IMR-90 (cell line): ENCODE measurements around the gene LINS1. TPM values are rescaled to one million over a fixed set of nuclear protein-coding genes. Genes with fewer than 3 reads are reported as not detected.

ENCODE experiments used
- ATAC-seq: fragments of 200-7000 bp; cut with Tn5 transposase; 2 replicates; pipeline ENCODE4 v1.9.1; 2020; ENCODE audit warnings: low read depth, mild to moderate bottlenecking, moderate library complexity
- BruUV-seq: library from RNA; stranded (reverse); fragments of 400-500 nt; replicated peaks from 2 replicates; lab custom pipeline; 2021; lab: Mats Ljungman, UMichigan
- CTCF ChIA-PET: fragments of 300-600 bp; formaldehyde crosslinking; extraction: SDS; loops from one replicate; lab custom pipeline; 2021; ENCODE audit warnings: antibody characterized with exemption; lab: Yijun Ruan, JAX
- POLR2A ChIA-PET: fragments of 300-600 bp; sonication (Branson Sonifier 250); formaldehyde crosslinking; loops from one replicate; lab custom pipeline; 2022; ENCODE audit warnings: antibody characterized with exemption; ENCODE audit not compliant: unreplicated experiment; lab: Charles Lee
- DNase-seq: peaks from one replicate; pipeline ENCODE4 v3.0.0; 2013
- H2AFZ ChIP-seq: replicated peaks from 2 replicates; pipeline ENCODE3; 2013; ENCODE audit warnings: low read length, mild to moderate bottlenecking; ENCODE audit not compliant: poor library complexity
- H2AK5ac ChIP-seq: 2 replicates; pipeline ENCODE4 v1.6.1; 2013; ENCODE audit warnings: low read depth, low read length, inconsistent platforms
- H2AK9ac ChIP-seq: replicated peaks from 2 replicates; pipeline ENCODE3; 2013; ENCODE audit warnings: mild to moderate bottlenecking, low read depth, low read length, moderate library complexity; ENCODE audit not compliant: poor library complexity
- H2BK120ac ChIP-seq: 2 replicates; pipeline ENCODE4 v1.6.1; 2013; ENCODE audit warnings: low read depth, low read length, inconsistent platforms
- H2BK15ac ChIP-seq: 3 replicates; pipeline ENCODE4 v1.6.1; 2013; ENCODE audit warnings: low read depth, low read length, inconsistent platforms
- H2BK20ac ChIP-seq: 2 replicates; pipeline ENCODE4 v1.6.1; 2013; ENCODE audit warnings: low read depth, mild to moderate bottlenecking, inconsistent platforms, low read length, moderate library complexity
- H2BK5ac ChIP-seq: 2 replicates; pipeline ENCODE4 v1.6.1; 2013; ENCODE audit warnings: mild to moderate bottlenecking, low read depth, low read length, inconsistent platforms; ENCODE audit not compliant: poor library complexity, severe bottlenecking
- H3K14ac ChIP-seq: replicated peaks from 2 replicates; pipeline ENCODE4 v1.6.1; 2013; ENCODE audit warnings: low read depth, low read length, inconsistent platforms
- H3K18ac ChIP-seq: 2 replicates; pipeline ENCODE4 v1.6.1; 2013; ENCODE audit warnings: low read depth, low read length, control low read depth
- H3K23ac ChIP-seq: 2 replicates; pipeline ENCODE4 v1.6.1; 2013; ENCODE audit warnings: low read depth, low read length, inconsistent platforms
- H3K27ac ChIP-seq: 2 replicates; pipeline ENCODE4 v1.5.1; 2013; ENCODE audit warnings: mild to moderate bottlenecking, control low read depth, low read length; ENCODE audit not compliant: insufficient read depth
- H3K27me3 ChIP-seq: 2 replicates; pipeline ENCODE4 v1.6.1; 2013; ENCODE audit warnings: low read length; ENCODE audit not compliant: control insufficient read depth, insufficient read depth
- H3K36me3 ChIP-seq: 2 replicates; pipeline ENCODE4 v1.6.1; 2013; ENCODE audit warnings: low read length, mixed read lengths; ENCODE audit not compliant: control insufficient read depth, insufficient read depth
- H3K4ac ChIP-seq: 2 replicates; pipeline ENCODE4 v1.6.1; 2013; ENCODE audit warnings: low read depth, low read length, inconsistent platforms
- H3K4me1 ChIP-seq: 2 replicates; pipeline ENCODE4 v1.6.1; 2013; ENCODE audit warnings: low read length, mixed read lengths; ENCODE audit not compliant: control insufficient read depth, insufficient read depth
- H3K4me2 ChIP-seq: 2 replicates; pipeline ENCODE4 v1.6.1; 2013; ENCODE audit warnings: low read depth, mild to moderate bottlenecking, control low read depth, low read length, moderate library complexity
- H3K4me3 ChIP-seq: 2 replicates; pipeline ENCODE4 v1.5.1; 2013; ENCODE audit warnings: low read depth, mild to moderate bottlenecking, control low read depth, low read length, moderate library complexity; ENCODE audit not compliant: insufficient read depth
- H3K56ac ChIP-seq: 2 replicates; pipeline ENCODE4 v1.6.1; 2013; ENCODE audit warnings: low read length, inconsistent platforms; ENCODE audit not compliant: insufficient read depth; ENCODE audit errors: extremely low read depth
- H3K79me1 ChIP-seq, 2 experiments: 2 replicates each; pipeline ENCODE4 v1.6.1; 2013; ENCODE audit warnings: low read length in 2 of 2, inconsistent platforms in 1 of 2, low read depth in 1 of 2
- H3K9ac ChIP-seq: 2 replicates; pipeline ENCODE4 v1.6.1; 2013; ENCODE audit warnings: low read depth, low read length, control low read depth
- H3K9me1 ChIP-seq: 2 replicates; pipeline ENCODE4 v1.6.1; 2013; ENCODE audit warnings: low read length, inconsistent platforms; ENCODE audit not compliant: insufficient read depth
- H3K9me3 ChIP-seq: 2 replicates; pipeline ENCODE4 v1.6.1; 2013; ENCODE audit warnings: low read length; ENCODE audit not compliant: control insufficient read depth, insufficient read depth
- H4K20me1 ChIP-seq: 2 replicates; pipeline ENCODE4 v1.6.1; 2013; ENCODE audit warnings: low read length, inconsistent platforms; ENCODE audit not compliant: insufficient read depth
- H4K5ac ChIP-seq: 2 replicates; pipeline ENCODE4 v1.6.1; 2013; ENCODE audit warnings: mild to moderate bottlenecking, low read depth, low read length, control low read depth
- H4K8ac ChIP-seq, 2 experiments: 2 replicates each; pipeline ENCODE4 v1.6.1; 2013; ENCODE audit warnings: low read depth in 2 of 2, low read length in 2 of 2, control low read depth in 1 of 2, inconsistent platforms in 1 of 2
- H4K91ac ChIP-seq: 2 replicates; pipeline ENCODE4 v1.6.1; 2013; ENCODE audit warnings: low read depth, low read length, inconsistent platforms; ENCODE audit not compliant: insufficient read depth
- BHLHE40 ChIP-seq: fragments of 150-350 bp; IDR thresholded peaks from 2 replicates; pipeline ENCODE4 v1.6.1; 2016; ENCODE audit warnings: mild to moderate bottlenecking, low read depth, low read length
- CEBPB ChIP-seq: IDR thresholded peaks from 2 replicates; pipeline ENCODE4 v1.6.1; 2012; ENCODE audit warnings: low read depth, low read length, improper control_type of control experiment
- CHD1 ChIP-seq: IDR thresholded peaks from 2 replicates; pipeline ENCODE4 v1.6.1; 2012; ENCODE audit warnings: low read depth, low read length, improper control_type of control experiment
- CTCF ChIP-seq: conservative IDR thresholded peaks from 2 replicates; pipeline ENCODE4 v1.5.1; 2012; ENCODE audit warnings: mild to moderate bottlenecking, low read depth, low read length, improper control_type of control experiment
- ELK1 ChIP-seq: fragments of 150-350 bp; IDR thresholded peaks from 2 replicates; pipeline ENCODE4 v1.6.1; 2016; ENCODE audit warnings: low read depth, mild to moderate bottlenecking, low read length, moderate library complexity, borderline replicate concordance
- FOS ChIP-seq: fragments of 150-350 bp; IDR thresholded peaks from 2 replicates; pipeline ENCODE4 v1.6.1; 2016; ENCODE audit warnings: low read depth, low read length
- MAFK ChIP-seq: IDR thresholded peaks from 2 replicates; pipeline ENCODE4 v1.6.1; 2012; ENCODE audit warnings: low read depth, low read length, improper control_type of control experiment
- MAZ ChIP-seq: IDR thresholded peaks from 2 replicates; pipeline ENCODE4 v1.6.1; 2012; ENCODE audit warnings: low read depth, mild to moderate bottlenecking, low read length, improper control_type of control experiment, moderate library complexity, borderline replicate concordance
- MXI1 ChIP-seq: IDR thresholded peaks from 2 replicates; pipeline ENCODE4 v1.6.1; 2012; ENCODE audit warnings: low read depth, mild to moderate bottlenecking, low read length, moderate library complexity, borderline replicate concordance
- NFE2L2 ChIP-seq: fragments of 150-350 bp; IDR thresholded peaks from 2 replicates; pipeline ENCODE4 v1.6.1; 2016; ENCODE audit warnings: low read depth, mild to moderate bottlenecking, low read length
- POLR2A ChIP-seq: IDR thresholded peaks from 2 replicates; pipeline ENCODE4 v1.6.1; 2012; ENCODE audit warnings: mild to moderate bottlenecking, low read depth, low read length
- RAD21 ChIP-seq: IDR thresholded peaks from 2 replicates; pipeline ENCODE4 v1.6.1; 2012; ENCODE audit warnings: low read length, improper control_type of control experiment
- RCOR1 ChIP-seq: IDR thresholded peaks from 2 replicates; pipeline ENCODE4 v1.6.1; 2012; ENCODE audit warnings: mild to moderate bottlenecking, low read length, improper control_type of control experiment; ENCODE audit not compliant: insufficient replicate concordance
- RFX5 ChIP-seq: IDR thresholded peaks from 2 replicates; pipeline ENCODE4 v1.8.0; 2012; ENCODE audit warnings: low read depth, mild to moderate bottlenecking, low read length, moderate library complexity
- SMC3 ChIP-seq: fragments of 150-350 bp; IDR thresholded peaks from 2 replicates; pipeline ENCODE4 v1.6.1; 2016; ENCODE audit warnings: low read depth, mild to moderate bottlenecking, antibody characterized with exemption, low read length, moderate library complexity
- USF2 ChIP-seq: fragments of 150-350 bp; IDR thresholded peaks from 2 replicates; pipeline ENCODE4 v1.6.1; 2017; ENCODE audit warnings: mild to moderate bottlenecking, antibody characterized with exemption, low read length, low read depth
- WGBS, 2 experiments: methylation state at CpG; one replicate each; pipeline versions ENCODE4 v1.1.5 to v1.1.7; 2013; ENCODE audit warnings: missing lambda C conversion rate in 2 of 2; ENCODE audit not compliant: insufficient read length in 1 of 2; ENCODE audit errors: extremely low coverage in 2 of 2; 5-methylcytosine and 5-hydroxymethylcytosine counted together
- dilution Hi-C: fragments of 300-500 bp; cut with HindIII; formaldehyde crosslinking; loops from one replicate; pipeline ENCODE4 v1.14.3; 2018; ENCODE audit warnings: low sequenced_read_pairs; ENCODE audit not compliant: unreplicated experiment
- in situ Hi-C: fragments of 300-500 bp; cut with MboI; formaldehyde crosslinking; loops from 3 replicates; pipeline ENCODE4 v1.14.3; 2019; ENCODE audit warnings: low sequenced_read_pairs, inconsistent platforms, mixed read lengths
- intact Hi-C: fragments of 100-400 bp; cut with micrococcal nuclease; formaldehyde crosslinking; loops from 2 replicates; pipeline ENCODE4 v1.10.0; 2022
- polyA plus RNA-seq, 3 experiments: library from polyadenylated mRNA; depleted of rRNA; stranded (reverse); fragments of >200 nt; gene quantifications; 2 replicates each; pipeline ENCODE4 v1.2.3, GENCODE V29; 2012; ENCODE audit warnings: low replicate concordance in 1 of 3
- total RNA-seq: library from RNA; depleted of rRNA; stranded (reverse); fragments of >200 nt; gene quantifications from 2 replicates; pipeline ENCODE4 v1.2.3, GENCODE V29; 2012

Gene LINS1
- total and polyA plus RNA-seq, 2 of the 4 experiments (the other 2 are of a cell fraction): 6.9 to 10.6 TPM

- WGBS, 2 experiments: no CpG with 5 or more reads among the region's 5 CpGs
- Histone ChIP-seq H2BK20ac (no peak overlapping the region), H4K5ac (no peak overlapping the region; the same call in 1 of the 2 replicates), H3K18ac (no peak overlapping the region), H3K9me3 (no peaks in the 10 kb centered on the region), H3K79me1 (peaks cover 20 to 37% of the 10 kb centered on the region in 2 experiments), H3K4ac (no peak overlapping the region), H4K91ac (no peak overlapping the region), H3K9me1 (no peaks in the 10 kb centered on the region), H3K56ac (no peak overlapping the region), H2BK120ac (no peak overlapping the region), H3K23ac (no peak overlapping the region), H3K27me3 (no peaks in the 10 kb centered on the region), H4K8ac (no peak overlapping the region), H3K4me1 (no peaks in the 10 kb centered on the region), H2BK15ac (no peak overlapping the region), H3K4me2 (no peak overlapping the region), H4K20me1 (no peaks in the 10 kb centered on the region; the same call in 1 of the 2 replicates), H3K4me3 (no peak overlapping the region), H3K14ac (no peak overlapping the region), H2AFZ (no peak overlapping the region), H3K27ac (no peak overlapping the region), H2AK9ac (no peak overlapping the region), H3K36me3 (peaks cover 1% of the 10 kb centered on the region; the same call in 1 of the 2 replicates), H2BK5ac (no peak overlapping the region), H3K9ac (no peak overlapping the region), H2AK5ac (no peak overlapping the region)
- intact Hi-C loops (no loop called here), dilution Hi-C loops (loop anchor here (25.0 kb wide), 1 partner anchor 367 kb away; no protein-coding TSS in a partner anchor), in situ Hi-C loops (no loop called here)
- ChIA-PET CTCF (no interaction called here), POLR2A (no interaction called here)
- TF ChIP-seq RCOR1 (no peak), FOS (no peak), RAD21 (no peak), BHLHE40 (no peak), MAFK (no peak), MAZ (no peak), CTCF (no peak), POLR2A (no peak), RFX5 (no peak), NFE2L2 (no peak), MXI1 (no peak), SMC3 (no peak), USF2 (no peak), CEBPB (no peak), CHD1 (no peak), ELK1 (no peak)
- ATAC-seq (no peak), DNase-seq (no peak)
- no TSS peak for BruUV-seq
Observed at GRCh38 chr15:100645671-100646070, 43.7 kb upstream of the LINS1 start.
